Stimulated activated CD8-positive, alpha-beta memory T cell treated with anti-CD3 and anti-CD28 coated beads, Interleukin-15, amount 100 ng/mL, for 48 hours (primary cell): Measurements from ENCODE around the gene CCDC78.

Source experiments
- DNase-seq, 2 donors: peaks; one replicate each; pipeline ENCODE4 v3.0.0-alpha.2; 2020; ENCODE audit warnings: low read depth in 2 of 2

The CCDC78 gene

DNA sequence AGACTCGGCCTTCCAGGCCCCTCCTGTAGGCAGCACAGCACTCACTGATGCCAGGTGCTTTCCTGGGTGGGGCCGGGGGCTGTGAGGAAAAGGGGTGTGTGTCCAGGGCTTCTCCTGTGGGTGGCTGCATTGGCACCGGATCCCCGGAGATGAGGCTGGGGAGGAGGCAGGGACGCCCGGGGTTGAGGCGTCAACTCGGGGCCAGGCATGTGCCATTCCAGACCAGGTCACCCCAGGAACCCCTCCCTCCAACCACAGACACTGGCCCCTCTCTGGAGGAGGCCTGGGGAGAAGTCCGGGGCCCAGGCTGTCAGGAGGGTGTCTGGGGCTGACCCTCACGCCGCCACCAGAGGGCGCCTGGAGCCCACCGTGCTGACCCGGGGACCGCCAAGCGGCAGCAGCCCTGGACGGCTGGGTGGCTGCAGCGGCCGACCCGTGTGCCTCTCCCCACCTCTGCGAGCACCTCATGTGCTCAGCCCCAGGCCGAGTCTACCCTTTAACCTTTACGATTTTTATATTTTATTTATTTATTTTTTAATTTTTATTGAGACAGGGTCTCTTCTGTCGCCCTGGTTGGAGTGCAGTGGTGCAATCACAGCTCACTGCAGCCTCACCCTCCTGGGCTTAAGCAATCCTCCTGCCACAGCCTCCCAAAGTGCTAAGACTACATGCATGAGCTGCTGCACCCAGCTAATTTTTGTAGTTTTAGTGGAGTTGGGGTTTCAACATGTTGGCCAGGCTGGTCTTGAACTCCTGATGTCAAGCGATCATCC is 14.5 kb downstream of the CCDC78 start:
- DNase-seq, result peak; percentile 68 to 73

DNA sequence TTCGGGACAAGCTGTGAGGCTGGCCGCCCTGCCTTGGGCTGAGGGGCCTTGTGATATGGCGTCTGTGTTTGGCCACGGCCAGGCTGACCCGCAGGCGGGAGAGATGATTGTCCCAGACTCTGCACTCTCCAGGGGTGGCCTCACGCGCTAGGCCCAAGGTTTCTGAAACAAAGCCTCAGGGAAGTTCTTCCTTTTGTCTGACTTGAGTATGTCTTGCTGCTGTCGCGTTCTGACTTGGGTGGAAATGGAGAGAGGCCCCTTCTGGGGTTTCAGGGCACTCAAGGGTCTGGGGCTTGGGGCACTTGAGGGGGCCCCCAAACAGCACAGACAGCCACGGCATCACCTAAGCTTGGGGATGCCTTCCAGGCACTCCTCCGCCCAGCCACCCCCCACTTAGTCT is 15.2 kb downstream of the CCDC78 start:
- DNase-seq, result no peak

DNA sequence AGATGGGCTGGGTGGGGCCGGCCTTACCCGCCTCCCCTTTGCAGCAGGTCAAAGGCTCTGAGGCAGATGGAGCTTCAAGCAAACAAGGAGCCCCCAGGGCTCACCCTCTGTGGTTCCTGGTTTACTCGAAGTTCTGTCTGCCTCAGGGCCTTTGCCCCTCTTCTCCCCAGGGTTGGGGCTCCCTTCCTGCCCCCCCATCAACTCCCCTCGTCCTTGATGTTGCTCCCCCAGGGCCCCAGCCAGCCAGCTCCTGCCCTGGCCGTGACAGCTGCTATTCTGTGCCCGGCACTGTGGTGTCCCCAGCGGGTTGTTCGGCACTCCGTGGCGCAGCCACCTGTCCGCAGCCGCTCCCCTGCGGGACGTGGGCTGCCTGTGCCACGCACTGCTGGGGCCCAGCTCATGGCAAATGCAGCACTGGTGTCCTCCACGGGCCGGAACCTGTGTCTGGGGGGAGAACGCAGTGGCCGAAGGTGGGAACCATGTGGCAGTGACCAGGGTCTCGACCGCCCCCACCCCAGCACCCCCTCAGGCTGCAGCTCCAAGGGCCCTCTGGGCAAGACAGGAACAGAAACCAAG is 15.7 kb downstream of the CCDC78 start:
- DNase-seq, result no peak

DNA sequence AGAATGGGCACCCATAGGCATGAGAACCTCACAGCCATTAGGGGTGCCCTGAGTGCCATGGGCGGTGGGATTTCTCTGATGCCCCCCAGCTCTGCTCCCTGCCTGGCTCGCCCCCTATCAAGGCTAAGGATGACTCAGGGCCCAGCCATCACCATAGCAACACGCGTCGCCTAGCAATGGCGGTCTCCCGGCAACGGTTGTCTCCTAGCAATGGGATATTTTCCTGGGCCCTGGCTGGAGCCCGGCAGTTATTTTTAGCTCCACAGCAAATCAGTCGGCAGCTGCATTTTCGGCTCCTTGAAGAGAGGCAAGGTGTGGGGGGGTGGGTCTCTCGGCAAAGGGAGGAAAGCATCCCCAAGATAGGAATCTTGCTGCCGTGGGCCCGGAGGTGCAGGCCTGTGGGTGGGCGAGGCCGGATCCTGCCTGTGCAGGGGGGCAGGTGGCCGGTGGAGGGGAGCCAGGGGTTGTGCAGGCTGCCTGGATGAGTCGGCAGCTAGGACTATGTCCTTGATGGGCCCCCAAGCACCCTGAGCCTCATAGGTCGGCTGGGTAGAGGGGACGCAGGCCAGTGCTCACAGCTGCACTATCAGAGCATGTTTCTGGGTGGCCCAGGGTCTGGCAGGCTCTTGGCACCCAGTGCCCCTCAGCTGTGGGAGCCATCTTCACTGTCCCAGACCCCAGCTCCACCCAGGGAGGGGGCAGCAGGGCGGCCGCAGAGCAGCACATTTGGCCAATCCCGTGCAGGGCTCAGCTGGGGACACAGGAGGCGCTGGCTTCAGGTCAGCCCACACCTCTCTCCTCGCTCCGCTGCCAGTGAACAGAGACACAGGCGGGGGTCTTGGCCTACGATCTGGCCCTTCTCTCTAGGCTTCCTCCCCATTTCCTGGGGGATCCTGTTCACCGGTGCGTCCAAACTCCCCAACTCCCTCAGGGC is 16.4 kb downstream of the CCDC78 start:
- DNase-seq, result no peak

DNA sequence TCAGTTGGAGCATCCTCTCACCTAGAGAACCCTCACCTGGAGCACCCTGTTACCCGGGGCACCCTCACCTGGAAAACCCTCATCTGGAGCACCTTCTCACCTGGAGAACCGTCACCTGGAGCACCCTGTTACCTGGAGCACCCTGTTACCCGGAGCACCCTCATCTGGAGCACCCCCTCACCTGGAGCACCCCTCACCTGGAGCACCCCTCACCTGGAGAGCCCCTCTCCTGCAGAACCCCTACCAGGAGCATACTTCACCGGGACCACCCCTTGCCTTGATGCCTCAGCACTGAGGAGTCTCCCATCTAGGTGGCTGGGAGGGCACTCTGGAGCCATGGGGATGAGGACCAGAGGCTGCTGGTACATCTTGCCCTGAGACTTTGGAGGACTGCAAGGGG is 17.3 kb downstream of the CCDC78 start:
- DNase-seq, result no peak

DNA sequence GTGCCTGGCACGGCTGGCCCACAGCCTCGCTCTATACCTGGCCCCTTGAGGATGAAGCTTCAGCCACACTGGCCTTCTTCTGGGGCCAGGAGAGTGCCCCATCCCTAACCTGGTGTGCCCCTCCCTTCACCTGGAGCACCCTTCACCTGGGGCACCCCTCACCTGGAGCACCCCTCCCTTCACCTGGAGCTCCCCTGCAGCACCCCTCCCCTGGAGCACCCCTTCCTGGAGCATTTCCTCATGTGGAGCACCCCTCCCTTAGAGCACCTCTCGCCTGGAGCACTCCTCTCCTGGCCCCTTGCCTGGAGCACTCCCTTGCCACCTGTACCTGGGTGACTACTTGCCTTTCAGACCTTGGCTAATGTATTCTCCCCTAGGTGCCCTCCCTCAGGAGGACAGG is 18.2 kb downstream of the CCDC78 start:
- DNase-seq, result no peak

DNA sequence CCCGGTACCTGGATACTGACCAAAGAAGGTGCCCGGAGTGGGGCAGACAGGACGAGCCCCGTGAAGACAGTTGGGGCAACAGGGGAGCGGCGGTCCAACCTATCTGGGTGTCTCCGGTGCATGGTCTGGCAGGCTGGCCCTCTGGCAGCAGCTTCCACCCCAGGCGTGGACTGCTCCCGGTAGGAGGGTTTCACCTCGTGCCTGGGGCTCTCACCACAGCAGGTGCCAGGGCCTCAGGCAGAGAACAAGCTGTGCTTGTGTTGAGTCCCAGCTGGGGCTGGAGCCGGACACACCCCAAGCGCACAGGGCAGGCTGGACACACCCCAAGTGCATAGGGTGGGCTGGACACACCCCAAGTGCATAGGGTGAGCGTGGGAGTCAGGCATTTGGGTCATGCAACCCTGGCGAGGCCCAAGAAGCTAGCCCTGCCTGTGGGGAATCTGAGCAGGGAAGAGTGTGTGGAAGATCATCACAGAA is 19.1 kb downstream of the CCDC78 start:
- no peak for DNase-seq

DNA sequence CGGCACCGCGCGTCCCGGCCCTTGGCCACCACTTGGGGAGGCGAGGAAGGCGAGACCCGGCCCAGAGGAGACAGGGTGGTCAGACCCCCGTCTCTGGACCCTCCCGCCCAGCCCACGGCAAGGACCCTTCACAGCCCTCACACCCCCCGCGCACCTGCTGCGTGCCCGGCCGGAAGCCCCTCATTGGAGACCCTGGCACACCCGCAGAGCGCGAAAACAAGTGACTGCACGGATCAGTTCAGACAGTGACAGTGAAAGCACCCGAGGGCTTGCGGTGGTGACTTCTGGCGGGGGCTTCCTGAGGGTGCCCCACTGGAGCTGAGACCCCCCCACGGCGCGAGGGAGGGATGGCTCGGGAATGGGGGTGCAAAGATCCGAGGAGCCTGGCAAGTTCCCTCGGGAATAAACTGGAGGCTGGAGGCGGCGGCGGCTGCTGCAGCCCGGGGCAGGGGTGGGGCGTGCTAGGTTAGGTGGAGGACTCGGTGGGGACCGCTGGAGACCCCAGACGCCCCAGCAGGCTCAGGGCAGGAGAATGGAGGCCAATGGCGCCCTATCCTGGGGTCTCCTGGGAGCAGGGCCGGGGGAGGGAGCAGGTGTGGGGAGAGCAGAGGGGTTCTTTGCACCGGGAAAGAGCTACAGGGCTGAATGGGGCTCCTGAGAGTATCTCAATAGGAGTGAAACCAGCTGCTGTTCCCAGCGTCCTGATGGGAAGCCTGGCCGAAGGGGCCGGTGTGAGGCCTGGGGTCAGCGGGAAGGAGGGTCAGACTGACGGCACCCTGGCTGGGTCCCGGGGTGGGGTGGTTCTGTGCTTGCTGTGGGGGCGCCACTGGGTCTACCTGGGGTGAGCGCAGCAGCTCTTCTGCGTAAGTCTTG is 19.8 kb downstream of the CCDC78 start:
- DNase-seq, result no peak

DNA sequence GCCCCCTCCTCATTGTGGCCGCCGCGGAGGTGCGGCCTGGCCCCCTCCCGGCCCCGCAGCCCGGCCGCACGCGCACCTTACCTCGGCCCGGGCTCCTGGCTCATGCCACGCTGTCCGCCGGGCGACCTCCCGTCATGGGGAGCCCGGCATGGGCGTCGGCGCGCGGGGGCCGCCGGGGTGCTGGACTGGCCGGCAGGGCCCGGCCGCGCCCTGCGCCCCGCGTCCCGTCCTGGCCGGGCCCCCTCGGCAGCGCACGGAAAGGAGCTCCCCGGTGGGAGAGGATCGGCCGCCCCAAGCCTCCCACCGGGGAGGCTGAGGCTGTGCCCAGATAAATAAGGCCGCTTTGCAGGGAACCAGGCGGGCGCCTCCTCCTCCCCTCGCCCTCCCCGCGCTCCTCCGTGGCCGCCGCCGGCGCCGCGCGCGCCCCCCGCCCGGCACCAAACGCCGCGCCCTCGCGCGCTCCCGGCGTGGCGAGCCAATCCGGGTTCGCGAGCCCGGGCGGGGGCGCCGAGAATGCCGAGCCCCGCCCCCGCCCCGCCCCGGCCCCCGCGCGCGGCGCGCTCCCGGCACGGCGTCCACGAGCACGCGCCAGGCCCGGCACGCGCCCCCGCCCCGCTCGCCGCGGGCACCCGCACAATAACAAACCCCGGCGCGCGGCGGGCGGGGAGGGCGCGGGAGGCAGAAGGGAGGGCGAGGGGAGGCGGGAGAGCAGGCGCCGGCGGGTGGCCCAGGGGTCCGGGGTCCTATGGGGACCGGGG is 20.6 kb downstream of the CCDC78 start, which contains the start of gene FBXL16:
Gene FBXL16, minus strand, starts transcription at position 371 of the 758 bp plus-strand sequence. CDS start 8,396 bp downstream, outside the sequence.
- no peak for DNase-seq

DNA sequence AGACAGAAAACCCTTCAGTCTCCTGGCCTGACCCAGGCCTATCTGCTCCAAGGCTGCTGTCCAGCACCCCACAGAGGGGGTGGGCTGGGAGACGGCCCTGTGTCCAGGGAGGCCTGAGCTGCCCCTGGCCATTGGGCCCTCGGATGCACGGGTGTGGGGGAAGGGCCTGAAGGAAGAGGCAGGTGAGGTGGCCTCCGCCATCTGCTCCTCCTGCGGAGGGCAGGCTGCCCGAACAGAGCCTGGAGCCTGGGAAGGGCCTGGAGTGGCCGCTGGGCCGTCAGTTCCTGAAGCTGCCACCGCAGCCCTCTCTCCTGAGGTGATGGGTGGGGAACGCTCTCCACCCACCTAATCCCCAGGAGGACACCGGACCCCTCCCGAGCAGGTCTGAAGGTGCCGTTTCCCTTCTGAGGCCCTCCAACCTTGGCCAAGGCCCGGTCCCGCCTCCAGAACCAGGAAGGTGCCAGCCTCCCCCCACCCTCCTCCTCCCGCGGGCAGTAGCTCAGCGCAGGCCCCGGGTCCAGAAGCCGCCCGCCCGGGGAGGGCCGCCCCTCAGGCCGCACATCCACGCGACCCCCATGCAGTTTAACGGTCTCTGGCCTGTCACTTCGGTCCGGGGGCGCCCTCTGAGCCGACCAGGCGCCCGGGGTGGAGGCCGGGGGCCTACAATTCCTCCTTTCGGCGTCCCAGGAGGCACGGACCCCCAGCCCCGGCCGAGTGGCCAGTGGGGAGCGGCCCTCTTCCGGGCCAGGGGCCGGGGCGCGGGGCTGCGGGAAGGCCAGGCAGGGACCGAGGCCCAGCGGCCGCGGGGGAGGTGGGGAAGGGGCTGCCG is 21.5 kb downstream of the CCDC78 start:
- DNase-seq, result no peak

DNA sequence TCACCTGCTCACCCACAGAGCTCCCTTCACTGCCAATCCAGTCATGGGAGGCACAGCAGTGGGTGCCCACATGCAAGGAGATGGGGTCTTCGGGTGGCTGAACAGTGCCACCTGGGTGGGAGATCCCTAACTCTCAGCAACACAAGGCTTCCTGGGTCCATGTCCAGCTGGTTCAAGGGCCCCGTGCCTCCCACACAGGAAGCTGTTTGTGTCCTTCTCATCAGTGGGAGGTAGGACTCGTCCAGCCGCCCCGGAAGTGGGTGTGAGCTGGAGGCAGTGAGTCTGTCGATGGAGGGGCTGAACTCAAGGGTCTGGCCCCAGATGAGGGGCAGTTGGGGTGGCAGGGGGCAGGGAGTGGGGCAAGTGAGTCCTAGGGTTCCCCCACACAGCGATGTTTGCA is 22.2 kb downstream of the CCDC78 start:
- no peak for DNase-seq

DNA sequence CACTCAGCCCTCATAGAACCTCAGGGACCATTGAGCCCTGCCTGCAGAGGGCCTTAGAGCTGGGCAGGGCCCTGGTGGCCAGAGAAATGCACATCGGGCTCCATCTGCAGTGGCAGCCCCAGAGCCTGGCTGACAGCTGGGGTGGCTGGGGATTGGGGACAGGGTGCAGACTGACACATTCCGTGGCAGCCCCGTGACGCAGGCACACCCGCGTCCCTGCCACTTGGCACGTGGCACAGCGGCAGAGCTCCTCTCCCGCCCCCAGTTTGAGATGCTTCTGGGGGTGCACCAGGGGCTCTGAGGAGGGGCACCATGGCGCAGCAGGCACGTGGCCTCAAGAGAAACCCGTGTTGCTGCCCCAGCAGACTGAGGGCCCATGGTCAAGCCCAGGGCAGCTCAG is 22.8 kb downstream of the CCDC78 start:
- DNase-seq, result no peak

DNA sequence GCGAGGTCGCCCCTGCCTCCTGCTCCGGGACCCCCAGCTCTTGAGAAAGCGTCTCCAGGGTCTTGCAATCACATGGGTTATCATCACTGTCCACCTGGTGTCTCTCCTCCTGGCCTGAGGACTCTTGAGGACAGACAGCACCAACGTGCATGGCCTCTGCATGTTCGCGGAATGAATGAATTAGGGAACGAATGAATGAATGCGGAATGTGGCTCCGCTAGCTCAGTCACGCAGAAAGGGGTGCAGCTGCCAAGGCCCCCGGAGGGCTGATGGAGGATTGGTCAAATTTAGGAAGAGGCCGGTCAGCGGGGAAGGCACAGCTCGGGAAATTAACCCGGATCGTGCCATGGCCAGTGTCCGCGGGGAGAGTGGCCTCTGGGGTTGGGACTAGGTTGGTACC is 23.9 kb downstream of the CCDC78 start:
- DNase-seq, result no peak

DNA sequence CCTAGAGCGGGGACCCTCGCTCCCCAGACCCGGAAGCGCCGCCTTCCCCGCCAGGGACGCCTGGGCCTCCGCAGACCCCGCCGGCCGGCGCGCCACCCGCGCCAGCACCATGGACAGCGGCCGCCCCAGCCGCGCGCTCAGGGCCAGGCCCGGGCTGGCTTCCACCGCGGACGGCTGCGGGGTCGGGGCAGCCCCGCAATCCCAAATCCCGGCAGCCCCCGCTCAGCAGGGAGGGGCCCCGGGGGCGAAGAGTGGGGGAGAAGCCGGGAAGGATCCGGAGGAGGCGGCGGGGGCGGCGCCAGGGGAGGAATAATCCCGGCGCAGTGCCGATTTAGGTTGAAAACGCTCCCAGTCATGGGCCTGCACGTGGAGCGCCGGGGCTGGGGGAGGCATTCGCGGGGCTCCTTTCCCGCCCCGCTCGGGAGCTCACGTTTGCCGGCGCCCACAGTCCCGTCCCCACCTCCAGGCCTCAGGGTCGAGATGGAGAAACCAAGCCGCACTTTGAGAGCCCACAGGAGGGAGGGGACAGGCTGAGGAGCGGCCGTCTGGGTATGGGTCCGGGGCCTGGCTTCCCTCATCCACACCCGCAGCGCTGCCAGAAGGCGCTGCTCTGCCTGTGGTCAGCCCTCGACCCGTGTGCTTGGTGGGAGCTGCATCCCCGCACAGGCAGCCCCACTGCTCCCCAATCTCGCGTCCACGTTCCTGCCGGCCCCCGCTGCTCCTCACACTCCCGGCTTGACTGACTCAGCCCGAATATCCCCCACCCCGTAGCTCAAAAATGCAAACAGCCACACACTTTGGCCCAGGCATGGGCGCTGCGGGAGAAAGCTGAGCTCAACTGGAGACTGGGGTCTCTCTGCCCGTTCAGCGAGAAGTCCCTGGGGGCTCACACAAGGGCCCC is 25.3 kb downstream of the CCDC78 start:
- no peak for DNase-seq

DNA sequence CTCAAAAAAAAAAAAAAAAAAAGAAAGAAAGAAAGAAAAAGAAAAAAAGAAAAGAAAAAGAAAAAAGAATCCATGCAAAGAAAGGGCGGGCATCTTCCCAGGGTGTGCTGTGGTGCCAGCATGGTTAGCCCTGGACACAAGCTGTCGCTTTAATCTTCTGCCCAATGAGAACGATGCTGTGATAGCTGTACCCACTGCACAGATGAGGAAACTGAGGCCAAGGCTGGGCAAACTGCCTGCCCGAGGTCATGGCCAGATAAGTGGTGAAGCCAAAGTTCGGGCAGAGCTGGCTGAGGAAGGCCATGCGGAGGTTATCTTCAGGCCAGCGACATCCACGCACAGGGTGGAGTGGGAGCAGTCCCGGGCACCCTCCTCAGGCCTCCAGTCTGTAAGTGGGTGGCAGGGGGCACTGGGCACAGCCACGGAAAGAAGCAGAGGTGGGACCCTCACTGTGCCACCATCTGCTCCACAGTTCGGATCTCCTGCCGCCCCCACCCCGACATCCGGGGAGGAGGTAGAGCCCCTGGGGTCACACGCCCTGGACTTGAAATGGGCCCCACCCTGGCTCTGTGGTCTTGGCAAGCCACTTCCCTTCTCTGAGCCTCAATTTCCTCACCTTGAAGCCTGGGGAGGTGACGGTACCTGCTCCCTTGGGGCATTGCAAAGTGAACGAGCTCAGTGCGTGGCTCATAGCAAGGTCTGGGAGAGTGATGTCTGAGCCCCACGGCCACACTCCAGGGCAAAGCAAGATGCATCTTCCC is 27.2 kb downstream of the CCDC78 start:
- DNase-seq, result no peak

DNA sequence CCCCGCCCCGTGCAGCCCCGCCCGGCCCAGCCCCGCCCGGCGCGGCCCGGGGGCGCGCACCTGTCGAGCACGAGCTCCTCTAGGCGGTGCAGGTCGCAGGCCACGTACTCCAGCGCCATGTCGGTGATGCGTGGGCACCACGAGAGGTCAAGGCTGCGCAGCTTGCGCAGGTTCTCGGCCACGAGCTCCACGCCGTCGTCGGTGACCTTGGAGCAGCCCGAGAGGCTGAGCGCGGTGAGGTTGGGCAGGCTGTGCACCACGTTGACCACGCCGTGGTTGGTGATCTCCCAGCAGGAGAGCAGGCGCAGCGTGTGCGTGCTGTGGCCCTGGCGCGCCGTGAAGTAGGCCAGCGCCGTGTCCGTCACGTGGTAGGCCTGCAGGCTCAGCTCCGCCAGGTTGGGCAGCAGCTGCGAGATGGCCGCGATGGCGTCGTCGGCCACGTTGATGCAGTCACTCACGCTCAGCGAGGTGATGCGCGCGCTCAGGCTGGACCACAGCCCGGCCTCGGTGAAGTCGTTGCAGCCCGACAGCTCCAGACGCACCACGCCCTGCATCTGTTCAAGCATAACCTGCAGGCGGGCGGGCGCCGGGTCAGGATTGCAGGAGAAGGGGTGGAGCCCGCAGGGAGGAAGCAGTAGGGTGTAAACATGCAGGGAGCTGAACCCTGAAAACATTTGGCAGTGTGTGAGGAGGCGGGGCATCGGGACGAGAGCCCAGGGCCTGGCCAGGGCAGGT is 30.7 kb downstream of the CCDC78 start:
- peak; percentile 43 to 63 for DNase-seq

DNA sequence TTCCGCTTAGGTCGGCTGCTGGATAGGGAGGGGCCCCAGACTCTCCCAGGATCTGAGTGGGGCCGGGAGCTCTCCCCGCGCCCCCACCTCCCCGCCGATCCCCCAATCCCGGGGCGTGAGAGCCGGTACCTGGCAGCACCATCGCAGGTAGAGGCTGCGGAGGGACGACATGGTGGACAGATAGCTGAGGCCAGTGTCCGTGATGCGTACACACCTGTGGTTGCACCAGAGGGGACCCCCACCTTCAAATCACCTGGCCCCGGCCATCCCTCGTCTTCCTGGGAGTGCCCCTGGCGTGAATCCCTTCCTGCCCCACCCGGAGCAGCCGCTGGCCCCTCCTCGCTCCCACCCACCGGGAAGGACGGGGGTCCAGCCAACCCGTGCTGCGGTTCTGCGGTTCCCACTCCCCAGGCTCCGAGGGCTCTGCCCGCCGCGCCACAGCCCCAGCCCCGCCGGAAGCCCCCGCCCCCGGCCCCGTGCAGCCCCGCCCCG is 31.3 kb downstream of the CCDC78 start:
- DNase-seq, result no peak
